Measurements from ENCODE around the gene MRPL54. TPM values are rescaled to one million over a fixed set of nuclear protein-coding genes. Genes with fewer than 3 reads are reported as not detected.

The MRPL54 gene
- total and polyA plus RNA-seq, 2 experiments from 2014 or later, result 42.2 to 86.8 TPM

- Histone ChIP-seq H3K79me2 (no peaks in the 10 kb centered on the region), H3K4me1 (ENCODE audit: insufficient read depth) (no peaks in the 10 kb centered on the region), H4K20me1 (ENCODE audit: insufficient read depth, poor library complexity, severe bottlenecking) (no peaks in the 10 kb centered on the region), H3K4me3 (no peak overlapping the region), H3K4me2 (no peak overlapping the region), H3K9me3 (ENCODE audit: low read depth) (no peaks in the 10 kb centered on the region), H2AFZ (no peak overlapping the region), H3K9me2 (replicated peaks; ENCODE audit: insufficient read depth) (no peaks in the 10 kb centered on the region), H3K27me3 (peaks cover 35% of the 10 kb centered on the region), H3K27ac (no peak overlapping the region), H3K36me3 (replicated peaks; ENCODE audit: insufficient read depth, low read depth) (no peaks in the 10 kb centered on the region)
- DNase-seq (ENCODE audit: low spot score), result no peak
- no peak for TF ChIP-seq EZH2phosphoT487 (IDR thresholded peaks at IDR 0.05; ENCODE audit: low read depth, severe bottlenecking, unreplicated experiment)
- WGBS (ENCODE audit: low lambda C conversion rate, missing lambda C conversion rate), result 71% methylated on average over 6 of the region's 6 CpGs
These were observed 35.7 kb downstream of the MRPL54 start for GRCh38 chr19:3798137-3798536.

GRCh38 chr19:3800996-3801395 lies 38.5 kb downstream of the MRPL54 start:
- Histone ChIP-seq H3K4me2 (peak overlapping the region; percentile 75), H3K4me3 (no peak overlapping the region), H3K4me1 (ENCODE audit: insufficient read depth) (no peaks in the 10 kb centered on the region), H3K36me3 (replicated peaks; ENCODE audit: insufficient read depth, low read depth) (no peaks in the 10 kb centered on the region), H3K9me3 (ENCODE audit: low read depth) (no peaks in the 10 kb centered on the region), H3K27me3 (peaks cover 35% of the 10 kb centered on the region), H4K20me1 (ENCODE audit: insufficient read depth, poor library complexity, severe bottlenecking) (no peaks in the 10 kb centered on the region), H3K9me2 (replicated peaks; ENCODE audit: insufficient read depth) (no peaks in the 10 kb centered on the region), H3K79me2 (no peaks in the 10 kb centered on the region), H3K27ac (no peak overlapping the region), H2AFZ (no peak overlapping the region)
- TF ChIP-seq EZH2phosphoT487 (IDR thresholded peaks at IDR 0.05; ENCODE audit: low read depth, severe bottlenecking, unreplicated experiment) (no peak), EZH2 (IDR thresholded peaks at IDR 0.05; ENCODE audit: borderline replicate concordance) (no peak)
- TF ChIP-seq, protein P1, sequence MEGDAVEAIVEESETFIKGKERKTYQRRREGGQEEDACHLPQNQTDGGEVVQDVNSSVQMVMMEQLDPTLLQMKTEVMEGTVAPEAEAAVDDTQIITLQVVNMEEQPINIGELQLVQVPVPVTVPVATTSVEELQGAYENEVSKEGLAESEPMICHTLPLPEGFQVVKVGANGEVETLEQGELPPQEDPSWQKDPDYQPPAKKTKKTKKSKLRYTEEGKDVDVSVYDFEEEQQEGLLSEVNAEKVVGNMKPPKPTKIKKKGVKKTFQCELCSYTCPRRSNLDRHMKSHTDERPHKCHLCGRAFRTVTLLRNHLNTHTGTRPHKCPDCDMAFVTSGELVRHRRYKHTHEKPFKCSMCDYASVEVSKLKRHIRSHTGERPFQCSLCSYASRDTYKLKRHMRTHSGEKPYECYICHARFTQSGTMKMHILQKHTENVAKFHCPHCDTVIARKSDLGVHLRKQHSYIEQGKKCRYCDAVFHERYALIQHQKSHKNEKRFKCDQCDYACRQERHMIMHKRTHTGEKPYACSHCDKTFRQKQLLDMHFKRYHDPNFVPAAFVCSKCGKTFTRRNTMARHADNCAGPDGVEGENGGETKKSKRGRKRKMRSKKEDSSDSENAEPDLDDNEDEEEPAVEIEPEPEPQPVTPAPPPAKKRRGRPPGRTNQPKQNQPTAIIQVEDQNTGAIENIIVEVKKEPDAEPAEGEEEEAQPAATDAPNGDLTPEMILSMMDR (IDR thresholded peaks at IDR 0.05; ENCODE audit: poor library complexity), result no peak
- WGBS (ENCODE audit: low lambda C conversion rate, missing lambda C conversion rate), result 55% methylated on average over 21 of the region's 21 CpGs
- no peak for DNase-seq (ENCODE audit: low spot score)

DNA sequence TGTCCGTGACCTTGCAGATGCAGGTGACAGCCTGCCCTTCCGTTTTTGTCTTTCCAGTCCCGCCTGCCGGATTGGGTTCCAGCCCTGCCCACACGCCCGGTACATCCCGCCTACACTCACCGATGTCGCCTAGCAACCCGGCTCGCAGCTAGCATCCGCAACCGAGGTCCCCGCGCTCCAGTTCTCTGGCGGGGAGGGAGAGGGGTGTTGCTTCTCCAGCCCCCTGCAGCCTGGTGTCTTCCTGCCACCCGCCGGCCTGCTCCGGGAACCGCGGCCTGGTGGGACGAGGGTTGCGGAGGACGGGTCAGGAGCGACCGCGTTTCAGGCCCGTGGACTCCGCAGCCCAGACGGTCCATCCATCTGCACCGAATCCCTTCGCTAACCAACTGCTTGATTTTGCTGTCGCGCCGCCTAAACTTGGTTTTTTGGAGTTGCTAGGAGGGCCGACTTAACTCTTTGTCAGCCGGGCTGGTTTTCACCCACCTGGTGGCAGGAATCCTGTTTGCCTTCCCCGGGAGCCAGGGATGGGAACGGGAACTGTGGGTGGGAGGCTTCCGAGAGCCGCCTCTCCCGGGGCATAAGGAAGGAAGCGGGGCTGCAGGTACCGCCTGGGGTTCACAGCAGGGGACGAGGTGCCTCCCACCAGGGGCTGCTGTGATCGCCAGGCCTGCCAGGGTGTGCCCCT lies 39.1 kb downstream of the MRPL54 start:
- Histone ChIP-seq H3K27me3 (peaks cover 35% of the 10 kb centered on the region), H3K79me2 (no peaks in the 10 kb centered on the region), H3K4me2 (peak overlapping the region; percentile 75), H3K27ac (no peak overlapping the region), H3K36me3 (replicated peaks; ENCODE audit: insufficient read depth, low read depth) (no peaks in the 10 kb centered on the region), H3K4me3 (no peak overlapping the region), H3K9me3 (ENCODE audit: low read depth) (no peaks in the 10 kb centered on the region), H3K9me2 (replicated peaks; ENCODE audit: insufficient read depth) (no peaks in the 10 kb centered on the region), H2AFZ (no peak overlapping the region), H3K4me1 (ENCODE audit: insufficient read depth) (no peaks in the 10 kb centered on the region), H4K20me1 (ENCODE audit: insufficient read depth, poor library complexity, severe bottlenecking) (no peaks in the 10 kb centered on the region)
- no peak for DNase-seq (ENCODE audit: low spot score)
- 6% methylated on average over 46 of the region's 46 CpGs for WGBS (ENCODE audit: low lambda C conversion rate, missing lambda C conversion rate)
- TF ChIP-seq EZH2 (IDR thresholded peaks at IDR 0.05; ENCODE audit: borderline replicate concordance) (peak; percentile 78), EZH2phosphoT487 (IDR thresholded peaks at IDR 0.05; ENCODE audit: low read depth, severe bottlenecking, unreplicated experiment) (no peak)
- TF ChIP-seq, protein P1 (IDR thresholded peaks at IDR 0.05; ENCODE audit: poor library complexity), result peak; percentile 20

DNA sequence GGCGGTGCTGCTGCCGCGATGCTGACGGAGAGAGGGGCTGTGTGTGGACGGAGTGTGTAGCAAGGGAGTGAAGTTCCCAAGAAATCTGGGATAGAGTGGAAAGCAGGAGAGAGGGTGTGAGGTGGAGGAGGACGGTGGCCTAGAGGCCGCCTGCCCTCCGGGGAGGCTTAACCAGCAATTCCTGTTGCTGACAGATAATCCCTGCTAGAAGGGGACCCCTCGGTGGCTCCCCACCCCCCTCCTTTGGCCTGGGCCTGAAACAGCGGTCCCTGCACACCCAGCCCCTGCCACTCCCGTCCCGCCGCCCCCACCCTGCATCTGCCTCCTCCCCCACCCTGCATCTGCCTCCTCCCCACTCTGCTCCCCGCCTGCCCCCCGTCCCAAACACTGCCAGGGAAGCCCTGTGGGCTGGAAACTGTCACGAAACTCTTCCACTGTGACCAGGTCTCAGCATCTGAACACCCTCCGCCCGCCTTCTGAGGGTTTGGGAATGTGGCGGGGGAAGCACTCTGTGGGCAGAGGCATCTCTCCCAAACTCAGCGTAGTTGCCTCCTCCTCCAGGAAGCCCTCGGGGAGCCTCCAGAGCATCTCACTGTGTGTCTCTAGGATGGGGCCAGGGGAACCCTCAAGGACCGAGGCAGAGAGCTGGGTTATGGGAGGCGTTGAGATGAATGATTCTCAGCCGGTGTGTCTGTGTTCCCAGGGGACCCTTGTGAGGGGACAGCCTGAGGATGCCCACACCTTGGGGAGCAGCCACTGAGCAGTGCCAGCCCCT lies 40.8 kb downstream of the MRPL54 start:
- Histone ChIP-seq H2AFZ (no peak overlapping the region), H3K4me1 (ENCODE audit: insufficient read depth) (no peaks in the 10 kb centered on the region), H3K9me3 (ENCODE audit: low read depth) (no peaks in the 10 kb centered on the region), H3K4me3 (no peak overlapping the region), H3K27ac (no peak overlapping the region), H3K4me2 (no peak overlapping the region), H3K79me2 (no peaks in the 10 kb centered on the region), H3K27me3 (peaks cover 35% of the 10 kb centered on the region), H3K9me2 (replicated peaks; ENCODE audit: insufficient read depth) (no peaks in the 10 kb centered on the region), H4K20me1 (ENCODE audit: insufficient read depth, poor library complexity, severe bottlenecking) (no peaks in the 10 kb centered on the region), H3K36me3 (replicated peaks; ENCODE audit: insufficient read depth, low read depth) (no peaks in the 10 kb centered on the region)
- TF ChIP-seq, protein P1 (IDR thresholded peaks at IDR 0.05; ENCODE audit: poor library complexity), result no peak
- no peak for TF ChIP-seq EZH2phosphoT487 (IDR thresholded peaks at IDR 0.05; ENCODE audit: low read depth, severe bottlenecking, unreplicated experiment)
- no peak for TF ChIP-seq EZH2 (IDR thresholded peaks at IDR 0.05; ENCODE audit: borderline replicate concordance)
- 86% methylated on average over 21 of the region's 24 CpGs for WGBS (ENCODE audit: low lambda C conversion rate, missing lambda C conversion rate)
- no peak for DNase-seq (ENCODE audit: low spot score)

Measured in hepatocyte (in vitro differentiated cells).